Activated CD4-positive, alpha-beta T cell treated with anti-CD3 and anti-CD28 coated beads, Interleukin-2, amount 50 U/mL, for 48 hours (primary cell): ENCODE results near the gene IRF8.
A peak's percentile ranks its signal among the peaks of the same experiment; 100 is the strongest.
"Not testable (repeated sequence)": the region's sequence is repeated elsewhere in the genome, so short reads cannot be mapped to it uniquely, and the experiment has no call there.

Experiments used
- DNase-seq, 2 experiments: peaks; one replicate each; pipeline ENCODE4 v3.0.0-alpha.2; 2020

Gene IRF8

GRCh38 chr16:85897382-85897781 lies 1.6 kb upstream of the IRF8 start:
- no peak for DNase-seq

- no peak for DNase-seq
These were observed 482 bp downstream of the IRF8 start for GRCh38 chr16:85899444-85899843.

GRCh38 chr16:85900027-85900792 lies 1.2 kb downstream of the IRF8 start:
- DNase-seq, result no peak

GRCh38 chr16:85901110-85901509 lies 2.1 kb downstream of the IRF8 start:
- no peak for DNase-seq

GRCh38 chr16:85901773-85902365 lies 2.9 kb downstream of the IRF8 start:
- DNase-seq, result no peak

GRCh38 chr16:85902366-85903155 lies 3.6 kb downstream of the IRF8 start:
- peak; percentile 61 to 68 for DNase-seq

GRCh38 chr16:85903559-85903958 lies 4.6 kb downstream of the IRF8 start:
- no peak for DNase-seq

- DNase-seq, result no peak
These were observed 6.4 kb downstream of the IRF8 start for GRCh38 chr16:85905110-85906095.

GRCh38 chr16:85906349-85906748 lies 7.4 kb downstream of the IRF8 start:
- no peak for DNase-seq

- DNase-seq, result not testable (repeated sequence)
These were observed 8.3 kb downstream of the IRF8 start for GRCh38 chr16:85907231-85907630.

- DNase-seq, result no peak
These were observed 9.5 kb downstream of the IRF8 start for GRCh38 chr16:85908444-85908843.

- DNase-seq, result no peak
These were observed 10.1 kb downstream of the IRF8 start for GRCh38 chr16:85908889-85909589.

- DNase-seq, result no peak
These were observed 11.2 kb downstream of the IRF8 start for GRCh38 chr16:85909932-85910853.

GRCh38 chr16:85910854-85911247 lies 11.9 kb downstream of the IRF8 start:
- no peak for DNase-seq

- no peak for DNase-seq
These were observed 12.4 kb downstream of the IRF8 start for GRCh38 chr16:85911251-85911930.

GRCh38 chr16:85912211-85912974 lies 13.4 kb downstream of the IRF8 start:
- no peak for DNase-seq

- DNase-seq, result no peak
These were observed 14.2 kb downstream of the IRF8 start for GRCh38 chr16:85913141-85913601.

- no peak for DNase-seq
These were observed 14.9 kb downstream of the IRF8 start for GRCh38 chr16:85913688-85914422.

GRCh38 chr16:85914423-85914794 lies 15.4 kb downstream of the IRF8 start:
- DNase-seq, result no peak
